ENCODE data around the gene SRP68. TPM values are rescaled to one million over a fixed set of nuclear protein-coding genes. Genes with fewer than 3 reads are reported as not detected.
"Not testable (repeated sequence)": the region's sequence is repeated elsewhere in the genome, so short reads cannot be mapped to it uniquely, and the experiment has no call there.

Gene SRP68
- total RNA-seq, 2 donors from 2014 or later, result 35.2 to 43.9 TPM

- Histone ChIP-seq H3K27me3 (peaks cover 19 to 30% of the 10 kb centered on the region in 2 donors), H3K9me3 (no peaks in the 10 kb centered on the region)
- TF ChIP-seq CTCF (IDR thresholded peaks at IDR 0.05), result no peak
Measured at GRCh38 chr17:76079956-76080767, 7.8 kb upstream of the SRP68 start.

GRCh38 chr17:76079535-76079955, 7.2 kb upstream of the SRP68 start:
- DNase-seq (ENCODE audit: low spot score), result no peak
- peaks cover 0 to 43% of the 10 kb centered on the region in 2 donors for H3K4me1 ChIP-seq
- H3K27ac ChIP-seq, result no peak overlapping the region
- no peaks in the 10 kb centered on the region for H3K9me3 ChIP-seq
- no peak overlapping the region for H3K4me3 ChIP-seq
- H3K27me3 ChIP-seq, result peaks cover 25 to 36% of the 10 kb centered on the region in 2 donors
- peaks cover 15% of the 10 kb centered on the region for H3K36me3 ChIP-seq
- TF ChIP-seq CTCF (IDR thresholded peaks at IDR 0.05), result no peak

More at GRCh38 chr17:76079956-76080767, 7.8 kb upstream of the SRP68 start:
- H3K4me3 ChIP-seq, result no peak overlapping the region
- H3K27ac ChIP-seq, result no peak overlapping the region
- peaks cover 21% of the 10 kb centered on the region for H3K36me3 ChIP-seq
- H3K4me1 ChIP-seq, result peaks cover 0 to 37% of the 10 kb centered on the region in 2 donors
- no peak for DNase-seq (ENCODE audit: low spot score)

GRCh38 chr17:76078860-76079534, 6.7 kb upstream of the SRP68 start, which contains the start of gene ZACN:
ZACN (plus strand) TSS chr17:76079182; CDS start chr17:76079265, 83 bp downstream.
- Histone ChIP-seq H3K36me3 (peaks cover 9% of the 10 kb centered on the region), H3K4me3 (no peak within 1 kb of the TSS), H3K9me3 (no peaks in the 10 kb centered on the region), H3K4me1 (peaks cover 0 to 49% of the 10 kb centered on the region in 2 donors), H3K27ac (no peak within 1 kb of the TSS), H3K27me3 (peaks cover 30 to 41% of the 10 kb centered on the region in 2 donors)
- no peak for TF ChIP-seq CTCF (IDR thresholded peaks at IDR 0.05)
- no peak for DNase-seq (ENCODE audit: low spot score)

GRCh38 chr17:76078370-76078769, 6.1 kb upstream of the SRP68 start:
- H3K36me3 ChIP-seq; H3K27ac ChIP-seq; DNase-seq (ENCODE audit: low spot score); H3K4me3 ChIP-seq; H3K9me3 ChIP-seq: not testable (repeated sequence)
- Histone ChIP-seq H3K4me1 (peaks cover 0 to 50% of the 10 kb centered on the region in 2 donors), H3K27me3 (peaks cover 31 to 46% of the 10 kb centered on the region in 2 donors)

GRCh38 chr17:76077584-76078110, 5.3 kb upstream of the SRP68 start:
- H3K27me3 ChIP-seq, result peaks cover 31 to 46% of the 10 kb centered on the region in 2 donors
- peaks cover 0 to 55% of the 10 kb centered on the region in 2 donors for H3K4me1 ChIP-seq
- H3K9me3 ChIP-seq, result no peaks in the 10 kb centered on the region
- H3K36me3 ChIP-seq, result no peaks in the 10 kb centered on the region
- no peak for TF ChIP-seq CTCF (IDR thresholded peaks at IDR 0.05)
- no peak for DNase-seq (ENCODE audit: low spot score)
- no peak overlapping the region for H3K4me3 ChIP-seq
- no peak overlapping the region for H3K27ac ChIP-seq

All from right atrium auricular region (tissue), 2 donors.